Stimulated activated effector memory CD8-positive, alpha-beta T cell treated with anti-CD3 and anti-CD28 coated beads, Interleukin-12 subunit alpha, Interleukin-12 subunit beta, amount 100 ng/mL, for 72 hours (primary cell): ENCODE results near the gene LSMEM2.

Experiments
- ATAC-seq: fragments of 150-1000 bp; cut with Tn5 transposase; 2 replicates; pipeline ENCODE4 v1.10.0; 2021
- DNase-seq, 2 donors: peaks; one replicate each; pipeline ENCODE4 v3.0.0; 2021 to 2022; ENCODE audit warnings: low spot score in 2 of 2
- H3K27ac Mint-ChIP-seq: one replicate; pipeline ENCODE4 v1.8.0; 2022; ENCODE audit warnings: mild to moderate bottlenecking, mixed read lengths
- H3K36me3 Mint-ChIP-seq: one replicate; pipeline ENCODE4 v1.8.0; 2022; ENCODE audit warnings: mild to moderate bottlenecking, mixed read lengths
- H3K4me1 Mint-ChIP-seq: one replicate; pipeline ENCODE4 v1.8.0; 2022; ENCODE audit warnings: mixed read lengths
- H3K4me3 Mint-ChIP-seq: one replicate; pipeline ENCODE4 v1.8.0; 2022; ENCODE audit warnings: mild to moderate bottlenecking, mixed read lengths
- H3K9me3 Mint-ChIP-seq: one replicate; pipeline ENCODE4 v1.8.0; 2022; ENCODE audit warnings: mixed read lengths

The LSMEM2 gene

DNA sequence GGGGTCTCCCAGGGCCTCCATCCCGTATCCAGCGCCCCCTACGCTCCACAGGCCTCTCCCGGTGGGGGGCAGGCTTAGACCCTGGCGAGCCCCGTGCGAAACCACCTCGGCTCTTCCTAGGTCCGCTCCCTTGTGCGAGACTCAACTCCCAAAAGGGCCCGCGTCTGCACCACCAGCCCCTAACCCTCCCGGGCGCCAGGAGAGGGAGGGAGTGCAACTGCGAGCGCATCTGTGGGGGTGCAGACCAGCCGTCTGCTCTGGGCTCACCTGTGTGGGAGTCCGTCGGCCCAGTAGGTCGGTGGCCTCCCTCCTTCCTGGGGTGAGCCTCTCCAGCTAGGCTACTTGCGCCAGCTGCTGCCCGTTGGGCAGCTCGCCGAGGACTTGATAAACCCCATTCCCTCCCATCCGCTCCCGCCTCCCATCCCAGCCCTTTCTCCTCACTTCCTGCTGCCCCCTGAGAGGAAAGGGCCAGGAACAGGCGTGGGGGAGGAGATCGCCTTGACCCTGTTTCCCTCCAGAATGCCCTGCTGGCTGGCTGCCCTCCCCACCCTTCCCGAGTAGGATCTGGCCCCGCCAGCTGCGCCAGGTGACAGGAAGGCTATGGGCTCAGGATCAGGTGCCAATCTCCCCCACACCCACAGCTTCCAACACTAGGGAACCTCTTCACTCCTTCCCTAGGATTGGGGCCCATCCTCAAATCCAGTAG, 43.7 kb downstream of the LSMEM2 start, which contains the start of gene HYAL2:
TSS of gene HYAL2 (minus strand) at position 360 of the 706 bp plus-strand sequence. CDS start 2,256 bp downstream, outside the sequence.
- ATAC-seq (no peak), DNase-seq (no peak)
- peaks cover 23% of the 10 kb centered on the region for H3K36me3 Mint-ChIP-seq
- no peaks in the 10 kb centered on the region for H3K9me3 Mint-ChIP-seq
- peak within 1 kb of the TSS; percentile 98 for H3K27ac Mint-ChIP-seq
- H3K4me1 Mint-ChIP-seq: peaks cover 57% of the 10 kb centered on the region
- H3K4me3 Mint-ChIP-seq: peak within 1 kb of the TSS; percentile 78

GRCh38 chr3:50323092-50323600, 44.3 kb downstream of the LSMEM2 start:
- DNase-seq (no peak), ATAC-seq (no peak)
- Mint-ChIP-seq H3K27ac (peak overlapping the region; percentile 91), H3K4me3 (peak overlapping the region; percentile 78), H3K4me1 (peaks cover 56% of the 10 kb centered on the region), H3K9me3 (no peaks in the 10 kb centered on the region), H3K36me3 (peaks cover 27% of the 10 kb centered on the region)

- Mint-ChIP-seq H3K27ac (peak overlapping the region; percentile 91), H3K4me1 (peaks cover 50% of the 10 kb centered on the region), H3K36me3 (peaks cover 33% of the 10 kb centered on the region), H3K4me3 (peak overlapping the region; percentile 78), H3K9me3 (no peaks in the 10 kb centered on the region)
- DNase-seq (no peak), ATAC-seq (no peak)
Observed at GRCh38 chr3:50323614-50324199, 44.8 kb downstream of the LSMEM2 start.

- DNase-seq (peak; percentile 52 to 82), ATAC-seq (peak; percentile 42)
- H3K36me3 Mint-ChIP-seq: peaks cover 41% of the 10 kb centered on the region
- no peaks in the 10 kb centered on the region for H3K9me3 Mint-ChIP-seq
- peaks cover 42% of the 10 kb centered on the region for H3K4me1 Mint-ChIP-seq
- H3K4me3 Mint-ChIP-seq: no peak overlapping the region
- H3K27ac Mint-ChIP-seq: peak overlapping the region; percentile 91
Observed at GRCh38 chr3:50324351-50325112, 45.6 kb downstream of the LSMEM2 start.

DNA sequence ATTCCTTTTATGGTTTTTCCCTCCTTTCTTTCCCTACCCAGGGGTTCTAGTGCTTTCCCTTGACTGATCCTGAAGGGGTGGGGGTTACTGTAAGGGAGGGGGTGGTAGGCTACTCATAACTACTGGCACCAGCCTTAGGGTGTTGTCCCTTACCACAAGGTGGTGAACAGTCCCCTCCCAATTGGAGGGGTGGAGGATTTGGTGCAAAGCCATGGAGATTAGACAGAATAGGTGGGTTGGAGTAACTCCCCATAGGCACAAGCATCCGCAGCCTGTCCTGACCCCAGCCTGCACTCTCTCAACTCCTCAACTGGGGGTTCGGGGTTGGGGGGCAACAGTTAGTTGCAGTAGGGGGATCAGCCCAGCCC, 46.2 kb downstream of the LSMEM2 start:
- H3K36me3 Mint-ChIP-seq: peaks cover 46% of the 10 kb centered on the region
- H3K4me3 Mint-ChIP-seq: no peak overlapping the region
- H3K9me3 Mint-ChIP-seq: no peaks in the 10 kb centered on the region
- DNase-seq (no peak), ATAC-seq (no peak)
- H3K4me1 Mint-ChIP-seq: peaks cover 37% of the 10 kb centered on the region
- H3K27ac Mint-ChIP-seq: peak overlapping the region; percentile 91

GRCh38 chr3:50325497-50326181, 46.8 kb downstream of the LSMEM2 start:
- peaks cover 52% of the 10 kb centered on the region for H3K36me3 Mint-ChIP-seq
- peak overlapping the region; percentile 91 for H3K27ac Mint-ChIP-seq
- H3K9me3 Mint-ChIP-seq: no peaks in the 10 kb centered on the region
- H3K4me1 Mint-ChIP-seq: peaks cover 31% of the 10 kb centered on the region
- DNase-seq (no peak), ATAC-seq (no peak)
- no peak overlapping the region for H3K4me3 Mint-ChIP-seq

- H3K36me3 Mint-ChIP-seq: peaks cover 57% of the 10 kb centered on the region
- DNase-seq (no peak), ATAC-seq (no peak)
- H3K4me3 Mint-ChIP-seq: peak overlapping the region; percentile 80
- no peak overlapping the region for H3K27ac Mint-ChIP-seq
- peaks cover 30% of the 10 kb centered on the region for H3K4me1 Mint-ChIP-seq
- no peaks in the 10 kb centered on the region for H3K9me3 Mint-ChIP-seq
Observed at GRCh38 chr3:50326182-50326541, 47.3 kb downstream of the LSMEM2 start.

- Mint-ChIP-seq H3K4me1 (peaks cover 30% of the 10 kb centered on the region), H3K27ac (peak overlapping the region; percentile 88), H3K36me3 (peaks cover 67% of the 10 kb centered on the region), H3K4me3 (peak overlapping the region; percentile 80), H3K9me3 (no peaks in the 10 kb centered on the region)
- no peak for ATAC-seq
- DNase-seq: no peak
Observed at GRCh38 chr3:50327129-50327528, 48.2 kb downstream of the LSMEM2 start.

GRCh38 chr3:50327943-50328691, 49.2 kb downstream of the LSMEM2 start, which contains the start of gene TUSC2:
TSS of gene TUSC2 (minus strand) at chr3:50328223. CDS start at chr3:50328099, 124 bp downstream.
- peak within 1 kb of the TSS; percentile 80 for H3K4me3 Mint-ChIP-seq
- H3K36me3 Mint-ChIP-seq: peaks cover 77% of the 10 kb centered on the region
- no peaks in the 10 kb centered on the region for H3K9me3 Mint-ChIP-seq
- peak; percentile 92 for ATAC-seq
- DNase-seq: peak; percentile 82 to 95
- peaks cover 24% of the 10 kb centered on the region for H3K4me1 Mint-ChIP-seq
- H3K27ac Mint-ChIP-seq: peak within 1 kb of the TSS; percentile 88

DNA sequence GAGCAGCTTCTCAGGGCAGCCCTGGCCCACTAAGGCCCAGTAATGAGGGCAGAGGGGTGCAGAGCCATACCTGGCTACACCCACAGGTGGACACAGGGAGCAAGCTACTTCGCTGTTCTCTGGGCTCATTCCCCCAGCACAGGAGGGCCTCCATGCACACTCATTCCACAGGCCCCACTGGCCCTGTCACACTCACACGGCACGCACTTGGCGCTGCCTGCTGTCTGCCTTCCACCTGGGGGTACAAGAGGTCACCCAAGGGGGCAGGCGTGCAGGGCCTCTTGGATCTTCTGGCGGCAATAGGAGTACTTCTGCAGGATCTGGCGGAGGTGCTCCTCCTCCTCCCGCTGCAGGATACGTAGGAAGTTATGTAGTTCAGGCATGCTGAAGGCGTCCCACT, 51.4 kb downstream of the LSMEM2 start:
- Mint-ChIP-seq H3K36me3 (peaks cover 91% of the 10 kb centered on the region), H3K27ac (peak overlapping the region; percentile 37)

GRCh38 chr3:50331364-50331907, 52.5 kb downstream of the LSMEM2 start:
- Mint-ChIP-seq H3K36me3 (peaks cover 93% of the 10 kb centered on the region), H3K27ac (no peak overlapping the region), H3K9me3 (no peaks in the 10 kb centered on the region), H3K4me1 (peaks cover 41% of the 10 kb centered on the region), H3K4me3 (no peak overlapping the region)
- DNase-seq (no peak), ATAC-seq (no peak)

More for the DNA sequence above, 51.4 kb downstream of the LSMEM2 start:
- DNase-seq (no peak), ATAC-seq (no peak)
- Mint-ChIP-seq H3K4me1 (peaks cover 35% of the 10 kb centered on the region), H3K4me3 (no peak overlapping the region), H3K9me3 (no peaks in the 10 kb centered on the region)

DNA sequence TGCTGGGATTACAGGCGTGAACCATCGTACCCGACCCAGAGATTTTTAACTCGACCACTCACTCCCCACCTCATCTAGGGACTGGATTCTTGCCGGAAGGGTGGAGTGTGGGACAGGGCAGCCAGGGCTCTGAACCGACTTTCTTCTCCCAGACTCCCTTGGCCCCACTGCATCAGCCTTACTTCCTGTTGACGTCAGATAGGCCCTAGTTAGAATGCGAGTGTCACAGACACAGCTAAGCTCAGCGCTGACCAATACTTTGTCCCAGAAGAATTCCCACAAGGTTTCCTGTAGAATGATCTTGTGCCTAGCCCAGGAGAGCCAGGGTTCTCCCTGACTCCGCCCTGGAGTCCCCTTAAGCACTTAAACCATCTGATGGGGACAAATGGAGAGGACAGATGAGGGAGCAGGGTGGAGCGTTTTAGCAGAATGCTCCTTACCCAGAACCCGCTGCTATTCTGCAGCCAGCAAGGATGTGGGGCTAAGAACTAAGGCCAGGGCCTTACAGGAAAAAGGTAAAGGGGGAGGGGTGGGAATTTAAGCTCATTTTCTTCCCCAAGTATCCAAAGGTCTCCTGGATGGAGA, 54.9 kb downstream of the LSMEM2 start:
- Mint-ChIP-seq H3K4me1 (peaks cover 43% of the 10 kb centered on the region), H3K4me3 (peak overlapping the region; percentile 93), H3K27ac (peak overlapping the region; percentile 96), H3K9me3 (no peaks in the 10 kb centered on the region), H3K36me3 (peaks cover 100% of the 10 kb centered on the region)
- ATAC-seq (no peak), DNase-seq (no peak)

DNA sequence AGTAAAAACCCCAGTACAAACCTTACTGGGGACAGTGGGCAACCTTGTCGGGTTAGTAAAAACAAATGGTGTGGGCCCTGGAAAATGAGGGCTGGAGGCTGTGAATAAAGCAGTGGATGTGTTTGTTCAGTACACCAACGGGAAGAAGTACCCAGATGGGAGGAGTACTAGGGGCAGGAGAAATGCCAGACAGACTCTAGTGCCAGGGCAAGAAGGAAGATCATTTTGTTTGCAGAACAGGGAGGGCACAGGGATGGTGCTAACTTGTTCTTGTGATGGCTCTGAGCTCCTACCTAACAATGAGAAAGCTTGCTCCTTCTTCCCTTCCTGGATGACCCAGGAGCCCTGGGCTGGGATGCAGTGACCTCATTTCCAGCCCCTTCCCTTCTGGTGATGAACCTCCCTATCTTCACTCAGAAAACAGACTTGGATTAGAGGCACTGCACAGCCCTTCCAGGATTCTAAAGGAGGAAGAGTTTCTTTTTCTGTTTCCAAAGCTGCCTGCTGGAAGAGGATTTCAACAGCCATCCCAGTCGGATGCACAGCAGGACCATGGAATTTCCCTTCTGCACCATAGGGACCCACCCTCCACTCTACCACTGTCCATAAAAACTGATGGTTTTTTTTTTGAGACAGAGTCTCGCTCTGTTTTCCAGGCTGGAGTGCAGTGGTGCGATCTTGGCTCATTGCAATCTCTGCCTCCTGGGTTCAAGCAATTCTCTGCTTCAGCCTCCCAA, 55.6 kb downstream of the LSMEM2 start:
- Mint-ChIP-seq H3K27ac (peak overlapping the region; percentile 96), H3K9me3 (no peaks in the 10 kb centered on the region), H3K36me3 (peaks cover 100% of the 10 kb centered on the region), H3K4me1 (peaks cover 50% of the 10 kb centered on the region), H3K4me3 (peak overlapping the region; percentile 93)
- DNase-seq (no peak), ATAC-seq (no peak)
